Activated naive CD4-positive, alpha-beta T cell treated with anti-CD3 and anti-CD28 coated beads, Interleukin-2, amount 50 U/mL, for 72 hours (primary cell): ENCODE measurements around the gene PRXL2B. TPM values are rescaled to one million over a fixed set of nuclear protein-coding genes. Genes with fewer than 3 reads are reported as not detected.
A peak's percentile ranks its signal among the peaks of the same experiment; 100 is the strongest.
"Not testable (repeated sequence)": the region's sequence is repeated elsewhere in the genome, so short reads cannot be mapped to it uniquely, and the experiment has no call there.

Source experiments
- ATAC-seq, 2 donors: fragments of 150-1000 bp; cut with Tn5 transposase; 2 replicates each; pipeline ENCODE4 v1.10.0; 2021; ENCODE audit warnings: mild to moderate bottlenecking in 2 of 2, moderate library complexity in 2 of 2
- DNase-seq, 2 donors: peaks; one replicate each; pipeline ENCODE4 v3.0.0; 2021 to 2022; ENCODE audit warnings: low spot score in 2 of 2
- H3K27ac Mint-ChIP-seq, 2 donors: one replicate each; pipeline ENCODE4 v1.8.0; 2022; ENCODE audit warnings: mild to moderate bottlenecking in 2 of 2, mixed read lengths in 2 of 2
- H3K36me3 Mint-ChIP-seq, 2 donors: one replicate each; pipeline ENCODE4 v1.8.0; 2022; ENCODE audit warnings: mixed read lengths in 2 of 2
- H3K9me3 Mint-ChIP-seq, 2 donors: one replicate each; pipeline ENCODE4 v1.8.0; 2022; ENCODE audit warnings: mixed read lengths in 2 of 2
- total RNA-seq, 2 donors: library from RNA; stranded (reverse); gene quantifications; one replicate each; pipeline ENCODE4 v1.2.3, GENCODE V29; 2022

PRXL2B gene
- total RNA-seq, 2 donors from 2014 or later: 34.7 to 38.8 TPM

- Mint-ChIP-seq H3K9me3 (no peaks in the 10 kb centered on the region), H3K36me3 (no peaks in the 10 kb centered on the region), H3K27ac (peak overlapping the region; percentile 93 to 97)
- DNase-seq (peak; percentile 66 to 85), ATAC-seq (peak; percentile 52 to 62)
Measured at GRCh38 chr1:2547210-2548067, 39.1 kb upstream of the PRXL2B start.

DNA sequence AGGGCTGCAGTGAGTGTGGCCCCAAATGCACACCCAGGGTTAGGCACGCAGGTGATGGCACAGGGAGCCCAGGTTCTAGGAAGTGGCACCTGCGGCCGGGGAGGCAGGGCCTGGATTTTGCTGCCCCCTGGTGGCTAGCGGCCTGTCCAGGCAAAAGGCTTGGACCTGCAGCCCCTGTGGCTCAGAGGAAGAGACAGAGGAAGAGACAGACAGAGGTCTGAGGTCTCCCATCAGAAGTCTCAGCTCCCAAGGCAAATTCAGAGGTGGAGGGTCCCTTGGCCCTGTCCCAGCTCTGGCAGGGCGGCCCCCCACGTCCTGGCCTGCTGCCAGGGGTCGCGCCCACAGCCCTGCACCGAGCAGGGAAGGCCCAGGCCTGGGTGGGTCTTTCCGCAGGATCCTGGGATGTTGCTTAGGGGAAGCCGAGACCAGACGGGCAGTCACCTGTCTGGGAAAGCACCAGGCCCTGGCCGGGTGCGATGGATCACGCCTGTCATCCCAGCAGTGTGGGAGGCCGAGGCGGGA lies 38.4 kb upstream of the PRXL2B start:
- no peaks in the 10 kb centered on the region for H3K9me3 Mint-ChIP-seq
- peak; percentile 88 for DNase-seq

DNA sequence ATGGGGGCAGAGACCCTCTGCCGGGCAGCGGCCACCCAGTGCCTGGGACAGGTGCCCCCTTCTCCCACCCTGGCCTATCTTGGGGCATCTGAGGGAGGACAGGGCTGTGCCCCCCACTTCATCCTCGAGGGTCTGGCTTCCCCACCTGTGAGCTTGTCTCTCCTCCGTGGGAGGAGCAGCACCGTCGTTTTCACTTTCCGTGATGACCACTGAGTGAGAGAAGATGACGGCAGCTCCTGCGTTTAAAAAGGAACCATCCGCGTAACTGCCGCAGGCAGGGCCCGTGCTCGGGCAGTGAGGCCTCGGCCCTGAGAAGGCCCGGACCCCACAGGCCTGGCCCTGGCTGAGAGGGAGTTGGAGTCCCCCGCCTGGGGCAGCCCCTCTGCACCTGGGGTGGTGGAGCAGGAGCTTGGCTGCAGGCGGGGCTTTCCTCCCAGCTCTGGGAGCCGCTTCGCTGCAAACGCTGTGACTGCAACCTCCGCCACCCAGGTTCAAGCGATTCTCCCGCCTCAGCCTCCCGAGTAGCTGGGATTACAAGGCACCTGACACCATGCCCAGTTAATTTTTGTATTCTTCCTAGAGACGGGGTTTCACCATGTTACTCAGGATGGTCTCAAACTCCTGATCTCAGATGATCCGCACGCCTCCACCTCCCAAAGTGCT lies 37.1 kb upstream of the PRXL2B start:
- H3K27ac Mint-ChIP-seq: peak overlapping the region; percentile 93 to 94
- not testable (repeated sequence) for H3K9me3 Mint-ChIP-seq, DNase-seq, H3K36me3 Mint-ChIP-seq, ATAC-seq

More for the DNA sequence above, 38.4 kb upstream of the PRXL2B start:
- Mint-ChIP-seq H3K36me3 (no peaks in the 10 kb centered on the region), H3K27ac (peak overlapping the region; percentile 93 to 97)
- peak; percentile 31 to 38 for ATAC-seq

DNA sequence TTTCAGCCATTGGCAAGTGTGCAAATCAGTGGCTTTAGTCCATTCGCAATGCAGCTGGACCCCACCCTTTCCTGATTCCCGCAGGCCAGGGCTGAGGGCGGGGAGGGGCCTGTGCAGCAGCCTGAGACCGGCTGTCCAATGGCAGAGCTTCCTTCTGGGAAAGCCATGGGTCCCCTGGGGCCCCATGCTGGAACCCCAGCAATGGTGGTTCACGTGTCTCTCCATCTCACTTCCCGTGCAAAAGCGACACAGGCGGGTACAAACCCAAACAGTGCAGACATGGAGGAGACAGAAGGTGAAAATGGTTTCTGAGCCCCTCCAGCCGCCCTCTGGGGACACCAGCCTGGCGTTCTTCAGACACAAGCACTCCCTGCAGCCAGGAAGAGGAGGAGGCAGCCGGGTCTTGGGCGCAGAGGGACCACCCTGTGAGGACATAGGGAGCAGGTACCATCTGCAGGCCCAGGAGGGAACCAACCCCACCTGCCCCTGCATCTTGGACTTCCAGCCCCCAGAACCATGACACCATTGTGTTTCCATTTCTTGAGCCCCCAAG lies 36.2 kb upstream of the PRXL2B start:
- H3K9me3 Mint-ChIP-seq, ATAC-seq, DNase-seq, H3K36me3 Mint-ChIP-seq: not testable (repeated sequence)
- H3K27ac Mint-ChIP-seq: peak overlapping the region in 1 of 2 donors; percentile 93

- H3K36me3 Mint-ChIP-seq, H3K9me3 Mint-ChIP-seq, DNase-seq, ATAC-seq: not testable (repeated sequence)
- H3K27ac Mint-ChIP-seq: peak overlapping the region in 1 of 2 donors; percentile 66
Measured at GRCh38 chr1:2551544-2551943, 35.0 kb upstream of the PRXL2B start.

GRCh38 chr1:2552189-2552588 lies 34.4 kb upstream of the PRXL2B start:
- Mint-ChIP-seq H3K36me3 (peaks cover 7 to 12% of the 10 kb centered on the region in 2 donors), H3K9me3 (no peaks in the 10 kb centered on the region), H3K27ac (peak overlapping the region in 1 of 2 donors; percentile 66)
- no peak for ATAC-seq
- no peak for DNase-seq

- not testable (repeated sequence) for DNase-seq, ATAC-seq, H3K9me3 Mint-ChIP-seq
- H3K36me3 Mint-ChIP-seq: peaks cover 7 to 12% of the 10 kb centered on the region in 2 donors
- peak overlapping the region in 1 of 2 donors; percentile 44 for H3K27ac Mint-ChIP-seq
Measured at GRCh38 chr1:2553076-2553475, 33.5 kb upstream of the PRXL2B start.

- DNase-seq (no peak), ATAC-seq (no peak)
- Mint-ChIP-seq H3K36me3 (peaks cover 7 to 12% of the 10 kb centered on the region in 2 donors), H3K27ac (peak overlapping the region; percentile 36 to 97), H3K9me3 (no peaks in the 10 kb centered on the region)
Measured at GRCh38 chr1:2553871-2554620, 32.5 kb upstream of the PRXL2B start.

GRCh38 chr1:2554621-2555387 lies 31.8 kb upstream of the PRXL2B start:
- no peaks in the 10 kb centered on the region for H3K9me3 Mint-ChIP-seq
- peak overlapping the region; percentile 87 to 97 for H3K27ac Mint-ChIP-seq
- H3K36me3 Mint-ChIP-seq: peaks cover 7 to 12% of the 10 kb centered on the region in 2 donors
- DNase-seq (peak in 1 of 2 donors; percentile 49), ATAC-seq (peak in 1 of 2 donors; percentile 35)

- Mint-ChIP-seq H3K27ac (peak overlapping the region; percentile 96 to 97), H3K36me3 (peaks cover 7 to 12% of the 10 kb centered on the region in 2 donors)
- peak; percentile 70 to 91 for DNase-seq
Measured at GRCh38 chr1:2555634-2556276, 30.8 kb upstream of the PRXL2B start.

DNA sequence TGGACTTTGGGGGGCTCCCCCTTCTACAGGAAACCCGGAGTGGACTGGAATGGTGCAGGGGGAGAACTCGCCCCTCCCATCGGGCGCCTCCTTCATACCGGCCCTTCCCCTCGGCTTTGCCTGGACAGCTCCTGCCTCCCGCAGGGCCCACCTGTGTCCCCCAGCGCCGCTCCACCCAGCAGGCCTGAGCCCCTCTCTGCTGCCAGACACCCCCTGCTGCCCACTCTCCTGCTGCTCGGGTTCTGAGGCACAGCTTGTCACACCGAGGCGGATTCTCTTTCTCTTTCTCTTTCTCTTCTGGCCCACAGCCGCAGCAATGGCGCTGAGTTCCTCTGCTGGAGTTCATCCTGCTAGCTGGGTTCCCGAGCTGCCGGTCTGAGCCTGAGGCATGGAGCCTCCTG lies 30.3 kb upstream of the PRXL2B start, which contains the start of gene TNFRSF14:
Gene TNFRSF14 (plus strand): TSS at position 95 of the 401 bp plus-strand sequence. CDS start 294 bp downstream, at position 389.
- Mint-ChIP-seq H3K27ac (peak within 1 kb of the TSS; percentile 96 to 97), H3K36me3 (peaks cover 7 to 12% of the 10 kb centered on the region in 2 donors), H3K9me3 (no peaks in the 10 kb centered on the region)
- peak; percentile 56 to 72 for ATAC-seq
- DNase-seq: peak in 1 of 2 donors; percentile 54

More at GRCh38 chr1:2555634-2556276, 30.8 kb upstream of the PRXL2B start:
- ATAC-seq: peak; percentile 75
- H3K9me3 Mint-ChIP-seq: no peaks in the 10 kb centered on the region

DNA sequence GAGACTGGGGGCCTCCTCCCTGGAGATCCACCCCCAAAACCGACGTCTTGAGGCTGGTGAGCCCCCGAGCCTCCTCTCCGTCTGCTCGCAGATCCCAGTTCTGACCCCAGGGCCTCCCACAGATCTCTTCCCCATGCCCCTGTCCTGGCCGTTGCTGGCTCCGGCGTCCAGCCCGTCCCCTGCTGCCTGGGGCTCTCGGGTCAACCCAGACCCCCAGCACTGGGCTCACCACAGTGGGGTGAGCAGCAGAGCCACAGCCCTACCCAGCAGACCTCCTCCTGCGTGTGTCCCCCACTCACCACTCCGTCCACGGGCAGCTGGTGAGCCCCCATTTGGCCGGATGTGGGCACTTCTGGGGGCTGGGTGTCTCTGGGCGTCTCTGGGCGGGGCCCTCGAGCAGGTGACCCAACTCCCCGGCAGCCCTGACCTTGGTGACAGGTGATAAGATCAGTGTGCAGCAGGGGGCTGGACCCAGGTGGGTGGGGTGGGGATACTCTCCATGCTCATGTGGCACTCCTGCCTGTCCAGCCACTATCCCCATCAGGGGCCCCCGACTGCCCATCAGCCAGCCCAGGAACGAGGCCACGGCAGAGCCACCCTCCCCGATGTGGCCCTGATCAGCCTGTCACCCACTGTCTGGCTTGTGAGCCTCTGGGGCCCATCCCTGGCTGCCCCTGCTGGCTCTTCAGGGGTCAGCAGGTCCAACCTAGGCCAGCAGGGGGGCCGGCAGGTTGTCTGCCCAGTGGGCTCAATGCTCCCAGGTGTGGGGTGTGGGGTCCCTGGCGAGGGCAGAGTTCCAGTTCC lies 29.7 kb upstream of the PRXL2B start:
- H3K36me3 Mint-ChIP-seq: peaks cover 7 to 12% of the 10 kb centered on the region in 2 donors
- H3K9me3 Mint-ChIP-seq: no peaks in the 10 kb centered on the region

DNA sequence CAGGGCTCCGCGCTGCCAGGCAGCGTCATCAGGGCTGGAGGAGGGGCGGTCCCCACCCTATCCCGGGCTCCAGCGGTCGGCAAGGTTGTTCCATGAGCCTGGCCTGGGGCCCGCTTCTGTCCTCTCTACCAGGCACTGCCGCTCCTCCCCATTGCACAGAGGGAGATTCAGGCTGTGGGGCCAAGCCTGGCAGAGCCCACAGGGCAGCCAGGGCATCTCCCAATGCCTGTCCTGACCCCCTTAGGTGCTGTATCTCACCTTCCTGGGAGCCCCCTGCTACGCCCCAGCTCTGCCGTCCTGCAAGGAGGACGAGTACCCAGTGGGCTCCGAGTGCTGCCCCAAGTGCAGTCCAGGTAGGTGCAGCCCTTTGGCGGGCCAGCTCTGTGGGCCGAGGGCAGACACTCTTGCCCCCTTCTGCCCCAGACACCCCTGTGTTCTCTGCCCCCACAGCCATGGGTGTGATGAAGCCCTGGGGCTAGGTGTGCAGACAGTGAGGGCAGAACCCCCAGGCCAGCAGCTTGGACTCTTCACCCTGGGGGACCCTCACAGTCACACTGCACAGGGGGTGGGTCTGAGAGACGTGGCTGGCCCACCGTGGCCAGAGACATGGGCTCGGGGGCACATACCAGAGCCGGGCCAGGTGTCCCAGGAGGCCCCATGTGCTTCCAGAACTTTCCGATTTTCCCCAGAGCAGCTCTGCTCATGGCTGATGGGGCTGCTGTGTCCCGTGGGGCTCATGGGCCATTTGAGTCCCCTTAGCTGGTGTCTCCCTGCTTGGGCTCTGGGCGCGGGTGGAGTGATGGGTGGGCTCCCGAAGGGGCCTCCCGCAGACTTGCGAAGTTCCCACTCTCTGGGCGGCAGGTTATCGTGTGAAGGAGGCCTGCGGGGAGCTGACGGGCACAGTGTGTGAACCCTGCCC lies 28.8 kb upstream of the PRXL2B start:
- H3K36me3 Mint-ChIP-seq: peaks cover 7 to 12% of the 10 kb centered on the region in 2 donors
- no peaks in the 10 kb centered on the region for H3K9me3 Mint-ChIP-seq
- H3K27ac Mint-ChIP-seq: peak overlapping the region; percentile 77 to 97
- DNase-seq: no peak
- no peak for ATAC-seq

More for the DNA sequence above, 29.7 kb upstream of the PRXL2B start:
- peak overlapping the region; percentile 96 to 97 for H3K27ac Mint-ChIP-seq
- DNase-seq (peak in 1 of 2 donors; percentile 78), ATAC-seq (peak; percentile 1 to 19)
